Neutrophil (primary cell): Measurements from ENCODE around the gene IL20.

ENCODE experiments used
- H3K27ac ChIP-seq: fragments of 200-600 bp; sonication (generic); 2 replicates; pipeline ENCODE4 v1.5.1; 2016; ENCODE audit warnings: mild to moderate bottlenecking, moderate library complexity
- H3K27me3 ChIP-seq: fragments of 200-600 bp; sonication (generic); 2 replicates; pipeline ENCODE4 v1.6.0; 2016; ENCODE audit warnings: mild to moderate bottlenecking
- H3K36me3 ChIP-seq: fragments of 200-600 bp; sonication (generic); 2 replicates; pipeline ENCODE4 v1.5.1; 2017
- H3K4me1 ChIP-seq, 2 experiments: fragments of 200-600 bp in 1 of 2; sonication (generic) in 1 of 2; 1 replicate in 1 of 2; 2 replicates in 1 of 2; pipeline versions ENCODE4 v1.5.1 to v1.6.1; 2013 to 2016; ENCODE audit warnings: low read depth in 1 of 2, low read length in 1 of 2, mild to moderate bottlenecking in 1 of 2, moderate library complexity in 1 of 2; ENCODE audit not compliant: control insufficient read depth in 1 of 2, insufficient read depth in 1 of 2
- H3K4me3 ChIP-seq, 2 experiments: fragments of 200-600 bp in 1 of 2; sonication (generic) in 1 of 2; 1 replicate in 1 of 2; 2 replicates in 1 of 2; pipeline ENCODE4 v1.5.1; 2013 to 2016; ENCODE audit warnings: low read depth in 1 of 2, low read length in 1 of 2, mild to moderate bottlenecking in 1 of 2, moderate library complexity in 1 of 2
- H3K9me3 ChIP-seq: fragments of 200-600 bp; sonication (generic); 2 replicates; pipeline ENCODE4 v1.5.1; 2016
- CTCF ChIP-seq: fragments of 200-600 bp; sonication (generic); IDR thresholded peaks from 2 replicates; pipeline ENCODE4 v1.5.1; 2016; ENCODE audit warnings: antibody characterized with exemption

IL20 gene

DNA sequence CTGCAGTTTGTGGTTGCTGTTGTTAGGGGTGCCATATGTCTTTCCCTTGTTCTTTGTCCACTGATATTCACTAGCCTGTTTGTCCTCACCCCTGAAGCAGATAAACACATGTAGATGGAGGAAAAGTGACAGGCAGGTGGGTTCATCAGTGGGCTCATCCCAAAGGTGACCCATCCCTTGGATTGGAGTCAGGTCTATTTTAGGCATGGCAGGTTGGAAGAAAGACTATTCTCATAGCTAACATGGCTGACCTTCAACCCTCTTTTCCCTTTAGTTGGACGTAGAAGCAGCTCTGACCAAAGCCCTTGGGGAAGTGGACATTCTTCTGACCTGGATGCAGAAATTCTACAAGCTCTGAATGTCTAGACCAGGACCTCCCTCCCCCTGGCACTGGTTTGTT is 37.3 kb downstream of the IL20 start:
- Histone ChIP-seq H3K27me3 (peaks cover 38% of the 10 kb centered on the region), H3K36me3 (no peaks in the 10 kb centered on the region), H3K27ac (no peak overlapping the region), H3K4me3 (no peak overlapping the region), H3K9me3 (no peaks in the 10 kb centered on the region), H3K4me1 (no peaks in the 10 kb centered on the region)
- no peak for TF ChIP-seq CTCF

- Histone ChIP-seq H3K9me3 (no peaks in the 10 kb centered on the region), H3K27ac (no peak overlapping the region), H3K4me3 (no peak overlapping the region), H3K36me3 (no peaks in the 10 kb centered on the region), H3K4me1 (no peaks in the 10 kb centered on the region), H3K27me3 (peaks cover 46% of the 10 kb centered on the region)
- no peak for TF ChIP-seq CTCF
Measured at GRCh38 chr1:206903687-206904086, 38.3 kb downstream of the IL20 start.

- Histone ChIP-seq H3K4me1 (peaks cover 0 to 6% of the 10 kb centered on the region in 2 experiments), H3K4me3 (no peak overlapping the region), H3K9me3 (no peaks in the 10 kb centered on the region), H3K27me3 (peaks cover 55% of the 10 kb centered on the region), H3K27ac (no peak overlapping the region), H3K36me3 (no peaks in the 10 kb centered on the region)
- TF ChIP-seq CTCF: no peak
Measured at GRCh38 chr1:206904423-206905142, 39.2 kb downstream of the IL20 start.

GRCh38 chr1:206905295-206906164 is 40.1 kb downstream of the IL20 start:
- Histone ChIP-seq H3K9me3 (no peaks in the 10 kb centered on the region), H3K4me1 (peaks cover 0 to 9% of the 10 kb centered on the region in 2 experiments), H3K36me3 (no peaks in the 10 kb centered on the region), H3K27ac (no peak overlapping the region), H3K27me3 (peaks cover 64% of the 10 kb centered on the region), H3K4me3 (no peak overlapping the region)
- TF ChIP-seq CTCF: no peak

- Histone ChIP-seq H3K4me3 (no peak overlapping the region), H3K9me3 (no peaks in the 10 kb centered on the region), H3K27ac (no peak overlapping the region), H3K36me3 (no peaks in the 10 kb centered on the region), H3K27me3 (peaks cover 69% of the 10 kb centered on the region), H3K4me1 (peaks cover 0 to 12% of the 10 kb centered on the region in 2 experiments)
- no peak for TF ChIP-seq CTCF
Measured at GRCh38 chr1:206907304-206907991, 42.0 kb downstream of the IL20 start.
